Endothelial cell of umbilical vein (primary cell): Measurements from ENCODE around the gene SEC16B. TPM values are rescaled to one million over a fixed set of nuclear protein-coding genes. Genes with fewer than 3 reads are reported as not detected.

Experiments
- BruUV-seq: library from RNA; stranded (reverse); fragments of 400-500 nt; replicated peaks from 2 replicates; lab custom pipeline; 2021; lab: Mats Ljungman, UMichigan
- CTCF ChIA-PET: fragments of 300-600, 350-600 bp; sonication (Branson Sonifier 250); formaldehyde crosslinking; loops from one replicate; lab custom pipeline; 2021; ENCODE audit warnings: antibody characterized with exemption, inconsistent platforms; lab: Charles Lee
- POLR2A ChIA-PET: fragments of 300-600, 350-600 bp; sonication (Branson Sonifier 250); formaldehyde crosslinking; loops from one replicate; lab custom pipeline; 2021; ENCODE audit warnings: antibody characterized with exemption, inconsistent platforms; lab: Charles Lee
- DNase-seq: peaks from one replicate; pipeline ENCODE4 v3.0.0-alpha.2; 2011; ENCODE audit warnings: low read depth, low spot score
- FAIRE-seq: peaks from 2 replicates; lab custom pipeline; 2011; peaks lifted over from hg19 to GRCh38; lab: Jason Lieb, UNC
- H2AFZ ChIP-seq: 2 replicates; pipeline ENCODE4 v1.6.0; 2012; ENCODE audit warnings: low read depth, low read length, control low read depth, inconsistent platforms
- H3K27ac ChIP-seq: 2 replicates; pipeline ENCODE4 v1.5.1; 2011; ENCODE audit warnings: low read depth, mild to moderate bottlenecking, control low read depth, low read length, moderate library complexity; ENCODE audit not compliant: insufficient read depth
- H3K27me3 ChIP-seq, 2 experiments: 2 replicates each; pipeline versions ENCODE4 v1.6.0 to v1.6.1; 2011; ENCODE audit warnings: low read length in 2 of 2, mixed read lengths in 1 of 2; ENCODE audit not compliant: control insufficient read depth in 2 of 2, insufficient read depth in 2 of 2
- H3K36me3 ChIP-seq, 2 experiments: 2 replicates in 1 of 2; 3 replicates in 1 of 2; pipeline ENCODE4 v1.5.1; 2011; ENCODE audit warnings: low read length in 2 of 2, mild to moderate bottlenecking in 1 of 2, moderate library complexity in 1 of 2; ENCODE audit not compliant: control insufficient read depth in 2 of 2, insufficient read depth in 2 of 2; ENCODE audit errors: extremely low read depth in 1 of 2
- H3K4me1 ChIP-seq: 3 replicates; pipeline ENCODE4 v1.5.1; 2011; ENCODE audit warnings: mild to moderate bottlenecking, low read length; ENCODE audit not compliant: control insufficient read depth, insufficient read depth; ENCODE audit errors: extremely low read depth
- H3K4me2 ChIP-seq: 2 replicates; pipeline ENCODE4 v1.6.1; 2011; ENCODE audit warnings: low read length, control low read depth, mixed read lengths; ENCODE audit not compliant: insufficient read depth
- H3K4me3 ChIP-seq, 3 experiments: fragments of 200-600 bp in 1 of 3; sonication (generic), shearing (Covaris generic) in 1 of 3; replicated peaks in 1 of 3; 2 replicates each; pipeline ENCODE4 v1.5.1; 2011 to 2016; ENCODE audit warnings: control low read depth in 3 of 3, low read length in 3 of 3, mild to moderate bottlenecking in 2 of 3, inconsistent platforms in 1 of 3, low read depth in 1 of 3, moderate library complexity in 1 of 3; ENCODE audit not compliant: insufficient read depth in 1 of 3
- H3K79me2 ChIP-seq: 2 replicates; pipeline ENCODE4 v1.6.0; 2012; ENCODE audit warnings: low read length, inconsistent platforms; ENCODE audit not compliant: control insufficient read depth, insufficient read depth
- H3K9ac ChIP-seq: replicated peaks from 2 replicates; pipeline ENCODE3; 2011; ENCODE audit warnings: low read length, control low read depth; ENCODE audit not compliant: insufficient read depth; ENCODE audit errors: extremely low read depth
- H3K9me1 ChIP-seq: replicated peaks from 3 replicates; pipeline ENCODE4 v1.6.0; 2011; ENCODE audit warnings: mild to moderate bottlenecking, low read length; ENCODE audit not compliant: control insufficient read depth, insufficient read depth; ENCODE audit errors: extremely low read depth
- H3K9me3 ChIP-seq: replicated peaks from 2 replicates; pipeline ENCODE4 v1.5.1; 2012; ENCODE audit warnings: low read length, inconsistent platforms; ENCODE audit not compliant: control insufficient read depth, insufficient read depth
- H4K20me1 ChIP-seq: replicated peaks from 2 replicates; pipeline ENCODE3; 2011; ENCODE audit warnings: mild to moderate bottlenecking, low read length; ENCODE audit not compliant: control insufficient read depth, insufficient read depth; ENCODE audit errors: extremely low read depth
- CTCF ChIP-seq, 2 donors: IDR thresholded peaks; 1 replicate in 1 of 2; 2 replicates in 1 of 2; pipeline ENCODE4 v1.5.1; 2011; ENCODE audit warnings: low read length in 2 of 2, mild to moderate bottlenecking in 2 of 2, moderate library complexity in 2 of 2, control low read depth in 1 of 2, inconsistent platforms in 1 of 2, low read depth in 1 of 2; ENCODE audit not compliant: insufficient read depth in 1 of 2; ENCODE audit errors: extremely low read depth in 1 of 2
- FOS ChIP-seq: IDR thresholded peaks from 2 replicates; pipeline ENCODE4 v1.6.1; 2011; ENCODE audit warnings: mild to moderate bottlenecking, low read length, moderate library complexity, borderline replicate concordance; ENCODE audit not compliant: insufficient read depth
- GATA2 ChIP-seq: IDR thresholded peaks from 2 replicates; pipeline ENCODE4 v1.7.0; 2011; ENCODE audit warnings: low read depth, mild to moderate bottlenecking, moderate library complexity, mixed read lengths, low read length; ENCODE audit not compliant: insufficient read length, insufficient read depth
- JUN ChIP-seq: IDR thresholded peaks from 2 replicates; pipeline ENCODE4 v1.6.1; 2011; ENCODE audit warnings: borderline replicate concordance, low read depth; ENCODE audit not compliant: insufficient read length, insufficient read depth
- MAX ChIP-seq: IDR thresholded peaks from 2 replicates; pipeline ENCODE4 v1.6.1; 2011; ENCODE audit not compliant: insufficient read depth, insufficient read length
- MYC ChIP-seq: IDR thresholded peaks from one replicate; pipeline ENCODE4 v1.6.1; 2011; ENCODE audit warnings: mild to moderate bottlenecking, low read depth, low read length
- POLR2A ChIP-seq: IDR thresholded peaks from 2 replicates; pipeline ENCODE4 v1.6.1; 2012; ENCODE audit warnings: low read depth, mild to moderate bottlenecking, control low read depth, low read length
- POLR2AphosphoS5 ChIP-seq: IDR thresholded peaks from 2 replicates; pipeline ENCODE4 v1.6.1; 2012; ENCODE audit warnings: low read depth, mild to moderate bottlenecking, control low read depth, low read length, moderate library complexity; ENCODE audit not compliant: insufficient read depth
- dilution Hi-C: fragments of 300-500 bp; cut with MboI; formaldehyde crosslinking; loops from one replicate; pipeline ENCODE4 v1.15.0; 2019; ENCODE audit warnings: low sequenced_read_pairs; ENCODE audit not compliant: extremely low pct_ligation_motif_present
- intact Hi-C: fragments of 100-400 bp; cut with micrococcal nuclease; formaldehyde crosslinking; loops from one replicate; pipeline ENCODE4 v1.10.0; 2022
- polyA plus RNA-seq, 4 experiments: library from polyadenylated mRNA; depleted of rRNA in 3 of 4; stranded (reverse) in 3 of 4; unstranded in 1 of 4; fragments of >200 nt; gene quantifications; 2 replicates each; pipeline versions ENCODE4 v1.2.1 to v1.2.3, GENCODE V29; 2011 to 2012; ENCODE audit warnings: missing spikeins in 1 of 4
- total RNA-seq: library from RNA; stranded (reverse); gene quantifications from 2 replicates; pipeline ENCODE4 v1.2.3, GENCODE V29; 2021

The SEC16B gene
- total and polyA plus RNA-seq, 2 donors (not counting 3 experiments of a cell fraction or from before 2014, with no cell fraction given) = 0.44 to 0.58 TPM

GRCh38 chr1:177981200-177981599 lies 11.3 kb upstream of the SEC16B start:
- Histone ChIP-seq H3K27me3 (no peaks in the 10 kb centered on the region), H3K9ac (no peak overlapping the region), H3K79me2 (no peaks in the 10 kb centered on the region), H3K4me1 (no peaks in the 10 kb centered on the region), H3K4me2 (no peak overlapping the region), H3K27ac (no peak overlapping the region), H3K9me3 (no peaks in the 10 kb centered on the region), H3K9me1 (no peaks in the 10 kb centered on the region), H2AFZ (no peak overlapping the region), H3K36me3 (no peaks in the 10 kb centered on the region), H3K4me3 (no peak overlapping the region), H4K20me1 (no peaks in the 10 kb centered on the region)
- ChIA-PET CTCF (no interaction called here), POLR2A (no interaction called here)
- BruUV-seq = no TSS peak
- TF ChIP-seq MAX (no peak), JUN (no peak), FOS (no peak)
- no peak for FAIRE-seq
- dilution Hi-C loops = no loop called here
- DNase-seq = no peak
- intact Hi-C loops = no loop called here

- Histone ChIP-seq H3K4me1 (no peaks in the 10 kb centered on the region), H3K79me2 (no peaks in the 10 kb centered on the region), H3K27ac (no peak overlapping the region), H3K9ac (no peak overlapping the region), H3K36me3 (no peaks in the 10 kb centered on the region), H3K4me2 (no peak overlapping the region), H2AFZ (no peak overlapping the region), H3K4me3 (no peak overlapping the region), H3K27me3 (no peaks in the 10 kb centered on the region), H3K9me1 (no peaks in the 10 kb centered on the region), H3K9me3 (no peaks in the 10 kb centered on the region), H4K20me1 (no peaks in the 10 kb centered on the region)
- no TSS peak for BruUV-seq
- dilution Hi-C loops (no loop called here), intact Hi-C loops (no loop called here)
- TF ChIP-seq MAX (no peak), POLR2AphosphoS5 (no peak), GATA2 (no peak), CTCF (IDR thresholded peaks at IDR 0.05; ENCODE audit: extremely low read depth in 1 of 2, insufficient read depth in 1 of 2, low read depth in 1 of 2, low read length in 2 of 2) (no peak), MYC (no peak), POLR2A (no peak)
- DNase-seq (no peak), FAIRE-seq (no peak)
- POLR2A ChIA-PET = no interaction called here
- CTCF ChIA-PET = no interaction called here
Measured at GRCh38 chr1:177979272-177979671, 9.4 kb upstream of the SEC16B start.
